PFSK-1 (cell line): ENCODE results near the gene VAV2.

Experiments
- FOXP2 ChIP-seq: optimal IDR thresholded peaks from 2 replicates; pipeline ENCODE3; 2011; ENCODE audit warnings: borderline replicate concordance, control low read depth, inconsistent platforms; ENCODE audit not compliant: insufficient read depth; ENCODE audit errors: extremely low read length, extremely low read depth
- POLR2AphosphoS5 ChIP-seq: IDR thresholded peaks from 2 replicates; pipeline ENCODE4 v1.6.1; 2012; ENCODE audit warnings: low read depth, mild to moderate bottlenecking, control low read depth, low read length, moderate library complexity
- REST ChIP-seq, 2 experiments: IDR thresholded peaks; 2 replicates each; pipeline versions ENCODE4 v1.6.1 to v1.8.0; 2011 to 2012; ENCODE audit warnings: low read depth in 2 of 2, low read length in 2 of 2, control low read depth in 1 of 2, inconsistent platforms in 1 of 2, mild to moderate bottlenecking in 1 of 2, moderate library complexity in 1 of 2; ENCODE audit not compliant: insufficient read depth in 1 of 2
- SIN3A ChIP-seq: IDR thresholded peaks from 2 replicates; pipeline ENCODE4 v1.6.1; 2012; ENCODE audit warnings: mild to moderate bottlenecking, low read length, moderate library complexity, borderline replicate concordance; ENCODE audit not compliant: insufficient read depth
- TAF1 ChIP-seq: IDR thresholded peaks from 2 replicates; pipeline ENCODE4 v1.6.1; 2012; ENCODE audit warnings: low read length, control low read depth, borderline replicate concordance; ENCODE audit not compliant: insufficient read depth

The VAV2 gene

GRCh38 chr9:133920471-133920870 lies 71.7 kb downstream of the VAV2 start:
- TF ChIP-seq SIN3A (no peak), REST (IDR thresholded peaks at IDR 0.05; ENCODE audit: insufficient read depth in 1 of 2, low read depth in 2 of 2, low read length in 2 of 2) (no peak), FOXP2 (no peak), TAF1 (no peak), POLR2AphosphoS5 (no peak)

- TF ChIP-seq TAF1 (no peak), POLR2AphosphoS5 (no peak), FOXP2 (no peak), REST (IDR thresholded peaks at IDR 0.05; ENCODE audit: insufficient read depth in 1 of 2, low read depth in 2 of 2, low read length in 2 of 2) (no peak), SIN3A (no peak)
Measured at GRCh38 chr9:133919253-133920115, 72.6 kb downstream of the VAV2 start.

- no peak for TF ChIP-seq REST (IDR thresholded peaks at IDR 0.05; ENCODE audit: insufficient read depth in 1 of 2, low read depth in 2 of 2, low read length in 2 of 2)
- no peak for TF ChIP-seq TAF1
- TF ChIP-seq SIN3A = no peak
- no peak for TF ChIP-seq FOXP2
- TF ChIP-seq POLR2AphosphoS5 = no peak
Measured at GRCh38 chr9:133918111-133918813, 73.9 kb downstream of the VAV2 start.

- TF ChIP-seq POLR2AphosphoS5 (no peak), FOXP2 (no peak), TAF1 (no peak), SIN3A (no peak), REST (IDR thresholded peaks at IDR 0.05; ENCODE audit: insufficient read depth in 1 of 2, low read depth in 2 of 2, low read length in 2 of 2) (no peak)
Measured at GRCh38 chr9:133917375-133917774, 74.7 kb downstream of the VAV2 start.
